Activated CD8-positive, alpha-beta T cell treated with anti-CD3 and anti-CD28 coated beads for 36 hours (primary cell): ENCODE results near the gene DDAH2. TPM values are rescaled to one million over a fixed set of nuclear protein-coding genes. Genes with fewer than 3 reads are reported as not detected.

Experiments
- ATAC-seq: fragments of 200-7000 bp; cut with Tn5 transposase; one replicate; pipeline ENCODE4 v1.10.0; 2021; ENCODE audit warnings: mild to moderate bottlenecking, moderate library complexity
- CTCF ChIA-PET: fragments of 350-600 bp; sonication (Branson Sonifier 250); formaldehyde crosslinking; loops from one replicate; lab custom pipeline; 2021; ENCODE audit warnings: antibody characterized with exemption; lab: Charles Lee
- POLR2A ChIA-PET: fragments of 350-600 bp; sonication (Branson Sonifier 250); formaldehyde crosslinking; loops from one replicate; lab custom pipeline; 2021; ENCODE audit warnings: antibody characterized with exemption; lab: Charles Lee
- DNase-seq: peaks from one replicate; pipeline ENCODE4 v3.0.0-alpha.2; 2020
- H3K27ac Mint-ChIP-seq: one replicate; pipeline ENCODE4 v1.8.0; 2021; ENCODE audit warnings: mild to moderate bottlenecking, mixed read lengths
- H3K27me3 Mint-ChIP-seq: one replicate; pipeline ENCODE4 v1.8.0; 2021; ENCODE audit warnings: mixed read lengths
- H3K36me3 Mint-ChIP-seq: one replicate; pipeline ENCODE4 v1.8.0; 2021; ENCODE audit warnings: low read depth, mixed read lengths
- H3K4me1 Mint-ChIP-seq: one replicate; pipeline ENCODE4 v1.8.0; 2021; ENCODE audit warnings: low read depth, mixed read lengths
- H3K4me3 Mint-ChIP-seq: one replicate; pipeline ENCODE4 v1.8.0; 2021; ENCODE audit warnings: mild to moderate bottlenecking, moderate library complexity, mixed read lengths
- H3K9me3 Mint-ChIP-seq: one replicate; pipeline ENCODE4 v1.8.0; 2021; ENCODE audit warnings: mixed read lengths
- CTCF ChIP-seq: fragments of 200-600 bp; IDR thresholded peaks from one replicate; pipeline ENCODE4 v1.8.0; 2022; ENCODE audit warnings: antibody characterized with exemption, mild to moderate bottlenecking
- intact Hi-C: fragments of 100-400 bp; cut with micrococcal nuclease; formaldehyde crosslinking; loops from one replicate; pipeline ENCODE4 v1.10.0; 2022
- total RNA-seq, 2 experiments: library from RNA; stranded (reverse); gene quantifications; one replicate each; pipeline ENCODE4 v1.2.3, GENCODE V29; 2021

DDAH2 gene
- total RNA-seq, 2 experiments from 2014 or later: 6.3 to 6.9 TPM

- peaks cover 7% of the 10 kb centered on the region for H3K4me1 Mint-ChIP-seq
- DNase-seq: no peak
- ChIA-PET CTCF (interaction anchor here (1.2 kb wide), 1 partner anchor 51 kb away, joined by 3 read pairs; no protein-coding TSS in a partner anchor), POLR2A (no interaction called here)
- H3K4me3 Mint-ChIP-seq: no peak overlapping the region
- no peak overlapping the region for H3K27ac Mint-ChIP-seq
- ATAC-seq: no peak
- H3K9me3 Mint-ChIP-seq: no peaks in the 10 kb centered on the region
- no peaks in the 10 kb centered on the region for H3K27me3 Mint-ChIP-seq
- TF ChIP-seq CTCF: no peak
- H3K36me3 Mint-ChIP-seq: no peaks in the 10 kb centered on the region
- intact Hi-C loops: no loop called here
Measured at GRCh38 chr6:31719001-31719400, 10.1 kb downstream of the DDAH2 start.

- no peak overlapping the region for H3K27ac Mint-ChIP-seq
- no peaks in the 10 kb centered on the region for H3K27me3 Mint-ChIP-seq
- no peaks in the 10 kb centered on the region for H3K9me3 Mint-ChIP-seq
- TF ChIP-seq CTCF: no peak
- H3K36me3 Mint-ChIP-seq: no peaks in the 10 kb centered on the region
- intact Hi-C loops: no loop called here
- no peak overlapping the region for H3K4me3 Mint-ChIP-seq
- CTCF ChIA-PET: interaction anchor here (1.2 kb wide), 1 partner anchor 52 kb away, joined by 3 read pairs; no protein-coding TSS in a partner anchor
- ATAC-seq (no peak), DNase-seq (no peak)
- POLR2A ChIA-PET: no interaction called here
- peaks cover 8% of the 10 kb centered on the region for H3K4me1 Mint-ChIP-seq
Measured at GRCh38 chr6:31718265-31718664, 10.8 kb downstream of the DDAH2 start.

- H3K27me3 Mint-ChIP-seq: no peaks in the 10 kb centered on the region
- DNase-seq (no peak), ATAC-seq (no peak)
- H3K27ac Mint-ChIP-seq: no peak overlapping the region
- CTCF ChIA-PET: no interaction called here
- POLR2A ChIA-PET: no interaction called here
- H3K9me3 Mint-ChIP-seq: no peaks in the 10 kb centered on the region
- peaks cover 9% of the 10 kb centered on the region for H3K4me1 Mint-ChIP-seq
- no peak for TF ChIP-seq CTCF
- H3K4me3 Mint-ChIP-seq: no peak overlapping the region
- H3K36me3 Mint-ChIP-seq: no peaks in the 10 kb centered on the region
- intact Hi-C loops: no loop called here
Measured at GRCh38 chr6:31717499-31718222, 11.4 kb downstream of the DDAH2 start.

- Mint-ChIP-seq H3K27ac (no peak within 1 kb of the TSS), H3K9me3 (no peaks in the 10 kb centered on the region), H3K36me3 (no peaks in the 10 kb centered on the region), H3K4me1 (peaks cover 14% of the 10 kb centered on the region), H3K27me3 (no peaks in the 10 kb centered on the region), H3K4me3 (no peak within 1 kb of the TSS)
- POLR2A ChIA-PET: interaction anchor here (0.6 to 2.8 kb wide), 4 partner anchors 9 to 51 kb away, joined by 3 to 11 read pairs (median 4); partner anchors contain the start of genes DDAH2 and GPANK1
- ATAC-seq: no peak
- CTCF ChIA-PET: interaction anchor here (1.2 to 2.7 kb wide), 5 partner anchors 14 to 91 kb away, joined by 3 to 11 read pairs (median 5); partner anchors contain the start of gene DDAH2
- DNase-seq: no peak
- intact Hi-C loops: no loop called here
- no peak for TF ChIP-seq CTCF
Measured at GRCh38 chr6:31715022-31715958, 13.8 kb downstream of the DDAH2 start, which contains the start of gene LY6G6D. Gene LY6G6D, plus strand, starts transcription at chr6:31715348. Its CDS starts 8 bp downstream, at chr6:31715356.
